ENCODE results near the gene GDE1.

Gene GDE1

GRCh38 chr16:19485611-19486010, 36.3 kb downstream of the GDE1 start:
- FAIRE-seq, result no peak

GRCh38 chr16:19484096-19484495, 37.8 kb downstream of the GDE1 start:
- FAIRE-seq, result no peak

- FAIRE-seq, result no peak
Observed at GRCh38 chr16:19482291-19482690, 39.6 kb downstream of the GDE1 start.

GRCh38 chr16:19481769-19482168, 40.1 kb downstream of the GDE1 start:
- FAIRE-seq, result no peak

- no peak for FAIRE-seq
Observed at GRCh38 chr16:19481296-19481695, 40.6 kb downstream of the GDE1 start.

- FAIRE-seq, result no peak
Observed at GRCh38 chr16:19479302-19479721, 42.6 kb downstream of the GDE1 start.

GRCh38 chr16:19478505-19478904, 43.4 kb downstream of the GDE1 start:
- no peak for FAIRE-seq

GRCh38 chr16:19474617-19475016, 47.3 kb downstream of the GDE1 start:
- FAIRE-seq, result no peak

GRCh38 chr16:19472482-19472881, 49.4 kb downstream of the GDE1 start:
- no peak for FAIRE-seq

- no peak for FAIRE-seq
Observed at GRCh38 chr16:19468300-19468699, 53.6 kb downstream of the GDE1 start.

GRCh38 chr16:19463468-19464315, 58.2 kb downstream of the GDE1 start:
- FAIRE-seq, result no peak

GRCh38 chr16:19460397-19460796, 61.5 kb downstream of the GDE1 start:
- FAIRE-seq, result no peak

- FAIRE-seq, result no peak
Observed at GRCh38 chr16:19458722-19459379, 63.0 kb downstream of the GDE1 start.
